Fibroblast of peridontal ligament (primary cell): ENCODE measurements around the gene PLSCR3.

Experiments
- DNase-seq: peaks from one replicate; pipeline ENCODE4 v3.0.0-alpha.2; 2010; ENCODE audit errors: extremely low read depth

The PLSCR3 gene

DNA sequence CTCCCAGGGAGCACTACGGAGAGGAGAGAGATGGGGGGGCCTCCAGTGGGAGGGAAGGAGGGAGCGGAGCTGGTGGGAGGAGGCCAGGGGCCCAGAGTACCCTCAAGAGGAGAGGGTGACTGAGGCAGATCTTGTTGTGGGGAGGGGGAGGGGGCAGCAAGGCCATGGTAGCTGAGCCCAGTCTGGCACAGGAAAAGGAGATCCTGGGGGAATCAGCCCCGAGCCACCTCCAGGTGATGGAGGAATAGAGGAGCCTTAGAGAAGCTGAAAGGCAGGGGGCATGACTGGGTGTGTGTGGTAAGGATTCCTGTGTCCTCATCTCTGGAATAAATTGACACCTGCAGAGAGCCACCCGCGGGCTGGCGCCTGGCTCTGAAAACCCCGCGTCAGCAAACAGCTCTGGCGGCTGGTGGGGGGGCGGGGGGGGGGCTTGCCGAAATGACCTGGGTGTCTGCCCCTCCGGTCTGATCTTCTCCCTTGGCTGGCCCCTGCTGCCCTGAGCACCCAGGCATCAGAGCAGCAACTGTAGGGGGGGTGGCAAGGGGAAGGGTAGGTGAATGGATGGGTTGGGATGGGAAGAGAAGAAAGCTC is 12.0 kb upstream of the PLSCR3 start:
- DNase-seq, result no peak

DNA sequence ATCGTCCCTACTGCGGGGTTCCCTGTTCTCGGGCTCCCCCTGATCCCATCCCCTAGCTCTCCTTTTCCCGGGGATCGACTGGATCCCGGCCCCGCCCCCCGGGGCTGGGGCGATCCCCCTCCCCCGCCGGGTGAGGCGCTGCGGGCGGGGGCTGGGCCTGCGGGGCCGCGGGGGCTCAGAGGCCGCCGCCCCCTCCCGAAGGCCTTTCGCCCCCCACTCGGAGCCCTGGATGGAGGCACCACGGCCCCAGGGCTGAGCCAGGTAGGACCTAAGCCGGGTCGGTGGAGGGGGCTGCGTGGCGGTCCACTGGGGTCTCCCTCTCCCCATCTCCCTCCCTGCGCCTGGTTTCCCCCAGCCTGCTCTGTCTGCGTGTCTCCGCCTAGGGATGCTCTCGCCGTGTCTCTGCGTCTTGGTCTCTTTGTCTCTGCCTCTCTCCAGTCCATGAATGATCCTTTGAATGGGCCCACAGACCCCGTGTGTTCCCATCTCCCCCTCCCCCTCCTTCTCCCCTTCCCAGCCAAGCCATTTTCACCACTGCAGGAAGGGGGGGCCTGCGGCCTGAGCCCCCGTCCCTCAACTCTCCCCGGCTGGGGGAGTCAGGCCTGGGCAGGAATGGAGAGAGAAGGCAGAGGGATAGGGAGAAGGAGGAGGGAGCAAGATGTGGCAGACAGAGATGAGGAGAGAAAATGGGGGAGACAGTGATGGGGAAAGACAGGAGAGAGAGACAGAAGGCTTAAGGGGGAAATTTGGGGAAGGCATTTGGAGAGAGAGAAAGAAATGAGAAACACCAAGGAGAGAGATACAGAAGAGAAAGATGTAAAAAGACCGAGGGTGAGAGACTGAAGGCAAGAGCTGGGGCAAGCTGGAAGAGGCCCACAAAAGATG is 11.3 kb upstream of the PLSCR3 start:
- DNase-seq, result no peak

DNA sequence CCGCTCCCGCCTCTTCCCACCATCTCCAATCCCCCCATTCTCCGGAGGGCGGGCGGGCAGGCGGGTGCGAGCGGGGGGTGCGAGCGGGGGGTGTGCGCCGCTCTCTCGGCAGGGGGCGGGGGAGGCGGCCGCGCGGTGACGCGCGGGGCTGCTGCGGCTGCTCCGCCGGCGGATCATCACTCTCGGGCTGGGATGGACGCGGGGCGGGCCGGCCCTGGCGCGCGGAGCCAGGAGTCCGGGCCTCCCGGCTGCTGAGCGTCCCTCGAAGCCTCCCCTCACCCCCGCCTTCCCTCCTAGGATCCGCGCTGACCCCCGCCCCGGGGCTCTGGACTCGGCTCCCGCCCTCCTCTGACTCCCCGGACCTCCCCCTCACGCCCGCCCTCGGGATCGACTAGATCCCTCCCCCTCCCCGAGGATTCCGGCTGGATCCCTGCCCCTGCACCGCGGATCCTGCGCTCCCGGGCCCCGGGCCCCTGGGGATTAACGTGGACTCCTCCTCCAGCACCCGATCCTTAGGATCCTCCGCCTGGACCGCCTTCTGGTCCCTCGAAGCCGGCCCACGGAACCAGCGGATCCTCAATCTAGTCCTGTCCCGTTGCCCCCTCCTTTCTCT is 10.5 kb upstream of the PLSCR3 start:
- DNase-seq, result peak; percentile 13

DNA sequence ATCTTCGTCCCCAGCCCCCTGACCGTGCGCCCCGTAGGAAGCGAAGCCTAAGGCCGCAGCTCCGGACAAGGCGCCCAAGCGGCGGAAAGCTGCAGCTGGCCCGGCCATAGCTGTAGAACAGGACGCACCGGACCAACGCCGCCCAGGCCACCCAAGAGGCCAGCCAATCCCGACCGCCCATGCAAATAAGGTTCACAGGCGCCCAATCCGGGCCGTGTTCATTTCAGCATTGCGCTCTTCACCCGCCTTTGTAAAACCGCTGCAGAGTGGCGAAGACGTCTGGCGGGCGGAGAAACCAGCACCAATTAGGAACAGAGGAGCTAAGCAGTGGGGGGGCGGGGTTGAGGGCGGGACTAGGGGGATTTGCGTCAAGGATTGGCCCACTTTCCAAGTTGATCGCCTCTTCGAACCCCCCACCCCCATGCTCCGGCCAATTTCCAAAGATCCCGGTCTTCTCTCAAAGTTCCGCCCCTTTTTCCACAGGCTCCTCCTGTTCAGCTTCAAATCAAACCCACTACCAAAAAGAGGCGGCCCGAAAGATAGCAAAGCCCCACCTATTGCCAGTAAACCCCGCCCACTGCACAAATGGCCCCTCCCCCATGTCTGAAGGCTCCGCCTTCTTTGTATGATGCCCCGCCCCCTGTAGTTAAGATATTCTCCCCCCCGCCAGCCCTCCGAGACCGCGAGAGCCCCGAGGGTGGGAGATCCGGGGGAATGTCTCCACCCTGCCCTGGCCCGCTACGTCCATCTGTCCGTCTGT is 9.8 kb upstream of the PLSCR3 start, which contains the start of gene TMEM256:
TSS of gene TMEM256 (minus strand) at position 121 of the 760 bp plus-strand sequence. CDS start at position 108, 13 bp downstream.
- DNase-seq, result peak; percentile 99

DNA sequence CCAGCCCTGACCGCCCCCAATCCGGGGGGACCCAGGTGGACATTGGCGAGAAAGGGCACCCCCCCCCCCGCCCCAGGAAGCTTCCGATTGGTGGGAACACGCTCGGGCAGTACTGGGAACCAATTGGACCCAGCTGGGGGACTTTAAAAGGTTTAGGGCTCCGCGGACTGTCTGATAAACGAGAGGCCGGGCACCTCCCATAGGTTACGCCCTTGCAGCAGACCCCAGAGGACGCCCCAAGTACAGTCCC is 9.3 kb upstream of the PLSCR3 start:
- DNase-seq, result no peak

DNA sequence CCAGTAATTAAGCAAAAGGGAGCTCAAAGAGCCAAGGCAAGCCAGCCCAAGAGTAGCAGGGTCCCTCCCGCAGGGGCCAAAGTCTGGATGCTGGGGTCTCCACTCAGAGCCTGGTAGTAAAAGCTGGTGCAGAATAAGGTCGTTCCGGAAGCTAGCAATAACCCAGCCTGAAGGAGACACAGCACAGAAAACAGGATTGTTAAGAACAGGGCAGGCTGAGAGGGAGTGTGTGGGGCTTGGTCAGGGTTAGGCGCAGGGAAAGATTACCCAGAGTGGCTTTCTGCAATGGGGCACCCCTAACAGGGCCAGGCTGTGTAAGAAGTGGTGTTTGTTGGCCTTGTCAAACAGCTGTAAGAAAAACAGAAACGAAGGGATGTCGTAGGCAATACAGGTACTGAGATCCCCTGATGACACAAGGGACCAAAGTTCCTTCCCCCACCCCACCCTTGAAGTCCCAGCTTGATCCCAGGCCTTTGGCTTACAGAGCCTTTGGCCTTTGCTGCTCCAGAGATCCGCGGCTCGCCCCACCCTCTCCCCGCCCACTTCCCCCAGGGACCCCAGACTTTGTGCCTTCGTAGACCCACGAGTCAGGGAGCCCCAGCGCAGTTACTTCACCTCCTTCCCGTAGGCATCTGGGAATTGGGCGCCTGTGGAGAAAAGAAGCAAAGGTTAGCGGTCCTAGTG is 8.9 kb upstream of the PLSCR3 start:
- DNase-seq, result no peak

DNA sequence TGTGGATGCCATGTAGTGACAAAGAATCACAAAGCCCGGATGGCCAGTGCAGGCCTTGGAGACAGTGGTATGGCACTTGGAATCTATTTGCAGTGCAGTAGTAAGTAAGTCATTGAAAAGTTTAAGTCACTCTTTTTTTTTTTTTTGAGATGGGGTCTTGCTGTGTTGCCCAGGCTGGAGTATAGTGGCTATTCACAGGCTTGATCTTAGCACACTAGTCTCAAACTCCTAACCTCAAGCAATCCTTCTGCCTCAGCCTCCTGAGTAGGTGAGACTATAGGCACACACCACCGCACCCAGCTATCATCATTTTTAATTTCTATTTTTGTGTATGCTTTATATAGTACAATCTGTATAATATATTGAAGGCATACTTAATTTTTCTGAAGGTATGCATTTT is 4.3 kb upstream of the PLSCR3 start:
- DNase-seq, result no peak

DNA sequence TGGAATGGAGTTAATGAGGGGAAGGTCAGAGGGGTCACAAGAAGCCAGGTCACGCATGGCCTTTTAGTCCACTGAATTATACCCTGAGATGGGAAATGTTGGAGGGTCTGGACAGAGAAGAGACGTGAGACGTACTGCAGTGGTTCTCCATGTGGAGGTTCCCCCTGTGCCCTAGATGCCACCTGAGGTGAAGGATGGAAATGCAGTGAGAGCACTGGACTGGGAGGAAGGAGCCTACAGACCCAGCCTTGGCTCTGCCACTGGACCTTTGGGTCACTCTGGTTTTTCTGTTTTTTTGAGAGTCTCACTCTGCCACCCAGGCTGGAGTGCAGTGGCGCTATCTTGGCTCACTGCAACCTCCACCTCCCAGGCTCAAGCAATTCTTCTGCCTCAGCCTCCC is 1.8 kb upstream of the PLSCR3 start:
- no peak for DNase-seq

DNA sequence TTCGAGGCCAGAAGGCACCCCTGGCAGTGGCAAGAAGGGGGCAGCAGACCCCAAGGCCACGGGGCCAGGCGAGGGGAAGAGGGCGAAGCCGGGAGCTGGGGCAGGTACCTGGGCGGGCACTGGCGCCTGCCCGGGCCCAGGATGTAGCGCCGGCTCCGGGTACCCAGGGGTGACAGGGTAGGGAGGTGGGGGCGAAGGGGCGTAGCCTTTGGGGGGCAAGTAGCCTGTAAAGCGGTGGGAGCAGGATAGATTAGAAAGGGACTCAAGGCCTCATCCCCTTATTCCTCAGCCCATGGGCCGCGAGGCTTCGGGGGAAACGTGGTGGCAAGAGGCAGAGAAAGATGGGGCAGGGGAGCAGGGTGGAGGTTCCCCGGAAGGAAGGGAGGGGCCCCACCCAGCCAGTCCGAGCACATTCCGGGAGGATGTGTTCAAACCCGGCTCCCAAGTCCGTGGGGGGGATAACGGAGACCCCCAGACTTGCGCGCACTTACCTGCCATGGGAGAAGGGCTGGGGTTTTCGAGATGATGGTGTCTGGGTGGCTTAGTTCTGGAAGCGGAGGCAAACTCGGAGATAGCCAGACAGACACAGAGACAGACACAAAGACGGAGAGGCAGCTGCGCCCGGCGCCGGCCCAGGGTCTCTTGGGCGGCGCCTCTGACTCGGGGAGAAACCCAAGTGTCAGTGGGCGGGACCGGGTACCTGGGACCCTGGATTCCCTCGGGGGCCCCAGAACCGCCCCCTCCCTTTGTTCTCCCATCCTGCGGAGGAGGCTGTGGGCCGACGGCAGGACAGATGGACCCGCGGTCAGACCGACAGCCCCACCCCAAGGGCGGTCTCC is 493 bp downstream of the PLSCR3 start:
- DNase-seq, result no peak

DNA sequence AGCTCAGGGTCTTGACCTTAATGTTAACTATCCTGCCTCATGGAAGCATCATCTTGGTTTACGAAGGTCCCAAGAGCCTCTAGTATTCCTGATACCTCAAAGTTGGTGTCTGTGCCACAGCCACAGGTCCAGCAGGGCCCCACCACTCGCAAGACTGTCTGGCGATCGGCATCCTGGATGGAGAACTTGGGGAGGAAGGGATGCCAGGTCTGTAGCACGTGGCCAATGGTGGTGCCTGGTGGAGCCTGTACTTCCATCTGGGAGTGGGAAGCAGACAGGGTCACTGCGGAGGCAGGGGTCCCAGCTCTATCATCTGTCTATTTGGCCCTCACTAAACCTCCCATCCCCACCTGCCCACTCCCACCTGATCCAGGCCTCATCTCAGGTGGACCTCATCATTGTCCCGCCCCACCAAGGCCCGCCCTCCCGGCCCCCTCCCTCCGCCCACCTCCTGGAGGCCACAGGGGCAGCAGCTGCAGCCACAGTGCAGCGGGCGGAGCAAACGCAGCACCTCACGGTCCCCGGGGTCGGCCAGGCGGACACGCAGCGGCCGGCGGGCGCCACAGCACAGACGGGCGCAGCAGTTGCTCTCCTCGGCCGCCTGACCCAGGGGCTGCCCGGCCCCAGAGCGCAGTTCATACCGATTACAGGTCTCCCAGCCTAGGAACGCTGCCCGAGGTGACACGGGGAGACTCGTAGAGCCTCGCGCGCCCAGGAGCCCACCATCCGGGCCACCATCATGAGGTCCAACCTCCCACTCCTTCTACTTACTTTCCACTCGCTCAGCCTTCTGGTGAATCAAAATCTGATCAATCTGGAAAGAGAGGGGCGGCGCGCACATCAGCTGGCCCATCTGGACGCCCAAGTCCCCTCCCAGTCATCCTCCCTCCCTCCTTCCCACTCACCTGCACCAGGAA is 1.4 kb downstream of the PLSCR3 start:
- no peak for DNase-seq

DNA sequence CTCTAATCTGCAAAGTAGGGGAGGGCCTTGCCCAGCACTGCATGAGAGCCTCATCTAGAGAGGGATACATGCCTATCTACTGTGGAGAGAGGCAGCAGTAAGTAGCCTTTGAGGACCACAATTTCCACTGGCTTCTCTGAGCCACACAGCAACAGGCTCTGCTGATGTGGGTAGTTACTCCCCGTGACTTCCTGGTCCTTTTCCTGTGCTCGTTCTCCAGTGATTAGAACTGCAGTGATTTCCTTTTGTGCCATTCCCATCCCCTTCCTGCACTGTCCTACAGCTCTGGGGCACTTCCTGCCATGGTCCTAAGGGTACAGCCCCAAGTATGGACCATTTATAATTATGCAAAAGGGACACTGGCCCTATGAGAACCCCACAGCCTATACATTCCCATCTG is 3.0 kb downstream of the PLSCR3 start:
- DNase-seq, result no peak

DNA sequence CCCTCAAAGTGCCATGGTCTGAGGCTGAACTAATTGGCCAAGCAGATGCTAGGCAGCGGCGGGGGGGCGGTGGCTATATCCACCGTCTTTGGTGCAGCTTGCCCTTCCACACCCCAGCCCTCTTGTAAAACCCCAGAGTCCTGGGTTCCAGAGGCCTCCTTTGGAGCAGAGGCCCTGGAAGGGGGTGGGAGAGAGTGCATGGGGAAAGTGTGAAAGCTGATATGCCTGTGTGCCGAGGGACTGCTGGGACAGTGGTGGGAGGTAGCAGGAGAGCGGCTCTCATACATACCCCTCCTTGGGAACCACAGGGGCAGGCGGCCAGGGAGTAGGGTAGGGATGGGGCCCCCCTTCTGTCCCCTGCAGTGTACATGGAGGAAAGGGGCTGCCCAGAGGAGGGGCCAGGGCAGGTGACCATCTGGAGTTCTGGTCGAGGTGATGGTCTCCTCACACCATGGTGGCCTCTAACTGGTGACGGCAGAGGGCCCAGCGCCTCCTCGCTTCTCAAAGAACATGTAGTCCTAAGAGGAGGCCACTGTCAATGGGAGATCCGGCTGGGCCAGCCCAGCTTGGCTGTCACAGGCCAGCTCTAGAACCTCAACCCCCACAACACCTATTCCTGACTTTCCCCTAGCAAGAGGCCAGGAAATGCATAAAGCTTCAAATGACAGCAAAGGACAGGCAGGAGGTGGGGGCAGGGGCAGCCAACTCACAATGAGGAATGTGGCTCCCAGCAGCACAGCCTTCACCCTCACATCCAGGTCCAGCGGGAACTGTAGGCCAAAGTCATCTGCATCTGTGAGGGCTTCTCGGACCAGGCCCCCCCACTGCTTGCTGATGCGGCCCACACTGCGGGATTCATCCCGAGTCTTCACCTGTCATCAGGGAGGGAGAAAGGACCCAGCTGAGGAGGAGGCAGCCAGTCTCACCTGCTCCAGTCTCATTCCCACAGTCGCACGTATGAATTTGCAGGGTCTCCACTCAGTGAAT is 4.1 kb downstream of the PLSCR3 start:
- DNase-seq, result no peak

DNA sequence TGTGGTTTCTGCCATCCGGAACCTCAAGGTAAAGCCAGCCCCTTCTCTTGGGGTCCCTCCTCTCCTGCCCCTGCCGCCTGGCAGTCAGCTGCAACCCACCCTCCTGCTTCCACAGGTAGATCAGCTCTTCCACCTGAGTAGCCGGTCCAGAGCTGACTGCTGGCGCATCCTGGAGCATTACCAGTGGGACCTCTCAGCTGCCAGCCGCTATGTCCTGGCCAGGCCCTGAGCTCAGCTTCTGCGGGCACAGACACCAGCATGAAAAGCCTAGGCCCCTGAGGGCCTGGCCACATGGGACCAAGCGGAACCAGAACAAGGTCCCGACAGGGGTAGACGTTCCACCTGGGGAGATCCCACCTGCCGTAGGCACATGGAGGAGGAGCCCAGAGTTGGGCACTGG is 5.5 kb downstream of the PLSCR3 start:
- DNase-seq, result no peak

DNA sequence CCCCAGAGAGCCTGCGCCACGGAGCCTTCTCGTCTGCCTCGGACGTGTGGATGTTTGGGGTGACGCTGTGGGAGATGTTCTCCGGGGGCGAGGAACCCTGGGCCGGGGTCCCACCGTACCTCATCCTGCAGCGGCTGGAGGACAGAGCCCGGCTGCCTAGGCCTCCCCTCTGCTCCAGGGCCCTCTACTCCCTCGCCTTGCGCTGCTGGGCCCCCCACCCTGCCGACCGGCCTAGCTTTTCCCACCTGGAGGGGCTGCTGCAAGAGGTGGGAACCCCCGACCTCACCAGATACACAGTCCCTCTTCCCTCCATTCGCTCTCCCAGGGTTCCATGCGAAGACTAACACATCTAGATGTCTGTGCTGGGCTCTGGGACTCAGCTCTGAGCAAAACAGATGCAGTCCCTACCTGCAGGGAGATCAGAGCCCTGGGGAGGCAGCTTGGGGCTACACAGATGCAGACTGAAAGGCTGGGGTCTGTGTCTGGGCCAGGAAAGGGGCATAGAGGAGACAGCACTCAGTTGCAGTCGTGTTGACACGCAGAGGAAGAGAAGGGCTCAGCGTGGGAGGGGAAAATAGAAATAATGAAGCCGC is 9.7 kb downstream of the PLSCR3 start:
- no peak for DNase-seq

DNA sequence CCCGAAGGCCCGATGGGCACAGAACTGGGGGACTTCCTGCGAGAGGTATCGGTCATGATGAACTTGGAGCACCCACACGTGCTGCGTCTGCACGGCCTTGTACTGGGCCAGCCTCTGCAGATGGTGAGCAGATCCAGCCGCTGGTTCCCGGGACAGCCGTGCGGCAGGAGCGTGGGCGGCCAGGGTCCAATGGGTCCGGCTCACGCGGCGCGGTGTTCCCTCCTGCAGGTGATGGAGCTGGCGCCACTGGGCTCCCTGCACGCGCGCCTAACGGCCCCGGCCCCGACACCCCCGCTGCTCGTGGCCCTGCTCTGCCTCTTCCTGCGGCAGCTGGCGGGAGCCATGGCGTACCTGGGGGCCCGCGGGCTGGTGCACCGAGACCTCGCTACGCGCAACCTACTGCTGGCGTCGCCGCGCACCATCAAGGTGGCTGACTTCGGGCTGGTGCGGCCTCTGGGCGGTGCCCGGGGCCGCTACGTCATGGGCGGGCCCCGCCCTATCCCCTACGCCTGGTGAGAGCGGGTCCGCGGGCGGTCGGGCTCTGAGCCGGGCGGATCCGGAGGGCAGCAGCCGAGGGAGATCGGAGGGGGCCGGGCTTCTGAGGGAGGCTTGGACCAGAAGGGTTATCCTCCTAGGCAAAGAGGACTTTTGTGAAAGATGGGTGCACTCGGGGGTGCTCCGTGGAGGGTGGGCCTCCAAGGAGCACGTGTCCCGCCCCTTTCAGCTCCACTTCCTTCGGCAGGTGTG is 10.4 kb downstream of the PLSCR3 start:
- no peak for DNase-seq

DNA sequence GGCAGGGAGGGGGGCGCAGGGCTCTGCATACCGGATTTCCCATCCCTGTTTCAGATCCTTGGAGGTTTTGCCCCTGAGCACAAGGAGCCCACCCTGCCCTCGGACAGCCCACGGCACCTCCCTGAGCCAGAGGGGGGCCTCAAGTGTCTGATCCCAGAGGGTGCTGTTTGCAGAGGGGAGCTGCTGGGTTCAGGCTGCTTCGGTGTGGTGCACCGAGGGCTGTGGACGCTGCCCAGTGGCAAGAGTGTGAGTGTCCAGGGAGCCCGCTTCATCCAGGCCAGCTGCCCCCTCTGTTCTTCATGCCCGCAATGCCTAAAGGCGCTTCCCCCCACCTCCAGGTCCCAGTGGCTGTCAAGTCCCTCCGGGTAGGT is 11.0 kb downstream of the PLSCR3 start:
- DNase-seq, result no peak

DNA sequence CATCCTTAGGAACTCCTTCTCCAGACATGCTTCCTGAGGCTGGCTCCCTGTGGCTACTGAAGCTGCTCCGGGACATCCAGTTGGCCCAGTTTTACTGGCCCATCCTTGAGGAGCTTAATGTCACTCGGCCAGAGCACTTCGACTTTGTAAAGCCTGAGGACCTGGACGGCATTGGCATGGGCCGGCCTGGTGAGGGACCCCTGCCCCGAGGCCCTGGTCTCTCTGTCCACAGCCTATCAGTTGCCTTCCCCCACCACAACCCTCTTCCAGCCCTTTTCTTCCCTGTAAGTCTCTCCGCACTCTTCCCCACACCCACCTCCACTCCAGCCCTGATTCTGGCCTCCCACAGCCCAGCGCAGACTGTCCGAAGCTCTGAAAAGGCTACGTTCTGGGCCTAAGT is 11.4 kb downstream of the PLSCR3 start:
- no peak for DNase-seq
